Neural progenitor cell (in vitro differentiated cells): ENCODE measurements around the gene ABCB10.
"Not testable (repeated sequence)": the region's sequence is repeated elsewhere in the genome, so short reads cannot be mapped to it uniquely, and the experiment has no call there.

ENCODE experiments used
- CTCF ChIP-seq: fragments of 200-600 bp; sonication (generic); IDR thresholded peaks from 2 replicates; pipeline ENCODE4 v1.5.1; 2017; ENCODE audit warnings: antibody characterized with exemption, mild to moderate bottlenecking
- EZH2 ChIP-seq: fragments of 200-600 bp; sonication (generic); IDR thresholded peaks from 2 replicates; pipeline ENCODE4 v1.6.1; 2017; ENCODE audit warnings: antibody characterized with exemption, mild to moderate bottlenecking, moderate library complexity
- EZH2phosphoT487 ChIP-seq: fragments of 200-600 bp; sonication (generic); IDR thresholded peaks from 2 replicates; pipeline ENCODE4 v1.6.1; 2017; ENCODE audit warnings: antibody characterized with exemption

DNA sequence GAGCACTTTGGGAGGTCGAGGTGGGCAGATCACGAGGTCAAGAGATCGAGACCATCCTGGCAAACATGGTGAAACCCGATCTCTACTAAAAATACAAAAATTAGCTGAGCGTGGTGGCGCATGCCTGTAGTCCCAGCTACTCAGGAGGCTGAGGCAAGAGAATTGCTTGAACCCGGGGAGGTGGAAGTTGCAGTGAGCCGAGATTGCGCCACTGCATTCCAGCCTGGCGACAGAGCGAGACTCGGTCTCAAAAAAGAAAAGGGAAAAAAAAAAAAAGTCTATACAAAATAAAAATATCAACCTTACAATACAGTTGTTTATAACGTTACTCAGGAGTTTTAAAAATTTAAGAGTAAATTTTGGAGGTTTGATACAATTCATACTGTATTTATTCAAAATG is 82.6 kb downstream of the ABCB10 start:
- not testable (repeated sequence) for TF ChIP-seq CTCF, EZH2, EZH2phosphoT487
